ENCODE results near the gene PSME3.

Gene PSME3

DNA sequence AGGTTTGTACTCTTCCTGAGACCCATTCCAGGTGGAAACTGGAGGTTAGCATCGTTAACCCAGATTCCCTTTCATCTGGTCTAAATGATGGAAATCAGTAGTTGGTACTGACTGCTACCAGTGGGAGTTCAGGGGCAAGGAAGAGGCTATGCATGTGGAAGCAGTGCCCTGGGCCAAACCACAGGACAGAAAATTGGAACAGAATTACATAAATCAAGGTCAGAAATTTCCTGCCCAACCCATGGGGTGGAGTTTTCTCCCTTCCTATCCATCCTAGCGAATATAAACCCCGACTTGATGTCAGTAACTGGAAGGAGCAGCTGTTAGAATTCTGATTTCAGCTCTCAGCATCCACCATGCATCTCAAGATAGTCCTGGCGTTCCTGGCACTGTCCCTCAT, 11.1 kb downstream of the PSME3 start, which contains the start of gene AOC2:
Gene AOC2, plus strand, starts transcription at position 310 of the 400 bp plus-strand sequence. Its CDS starts 47 bp downstream, at position 357.
- POLR2A ChIA-PET (ENCODE audit: low non-redundant PET), result no interaction called here
- DNase-seq (ENCODE audit: low spot score), result no peak
- CTCF ChIA-PET, result interaction anchor here (0.6 to 2.1 kb wide), 3 partner anchors 37 to 94 kb away, joined by 3 to 12 read pairs (median 4); no protein-coding TSS in a partner anchor
- TF ChIP-seq, protein P1, sequence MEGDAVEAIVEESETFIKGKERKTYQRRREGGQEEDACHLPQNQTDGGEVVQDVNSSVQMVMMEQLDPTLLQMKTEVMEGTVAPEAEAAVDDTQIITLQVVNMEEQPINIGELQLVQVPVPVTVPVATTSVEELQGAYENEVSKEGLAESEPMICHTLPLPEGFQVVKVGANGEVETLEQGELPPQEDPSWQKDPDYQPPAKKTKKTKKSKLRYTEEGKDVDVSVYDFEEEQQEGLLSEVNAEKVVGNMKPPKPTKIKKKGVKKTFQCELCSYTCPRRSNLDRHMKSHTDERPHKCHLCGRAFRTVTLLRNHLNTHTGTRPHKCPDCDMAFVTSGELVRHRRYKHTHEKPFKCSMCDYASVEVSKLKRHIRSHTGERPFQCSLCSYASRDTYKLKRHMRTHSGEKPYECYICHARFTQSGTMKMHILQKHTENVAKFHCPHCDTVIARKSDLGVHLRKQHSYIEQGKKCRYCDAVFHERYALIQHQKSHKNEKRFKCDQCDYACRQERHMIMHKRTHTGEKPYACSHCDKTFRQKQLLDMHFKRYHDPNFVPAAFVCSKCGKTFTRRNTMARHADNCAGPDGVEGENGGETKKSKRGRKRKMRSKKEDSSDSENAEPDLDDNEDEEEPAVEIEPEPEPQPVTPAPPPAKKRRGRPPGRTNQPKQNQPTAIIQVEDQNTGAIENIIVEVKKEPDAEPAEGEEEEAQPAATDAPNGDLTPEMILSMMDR (conservative IDR thresholded peaks at IDR 0.05; ENCODE audit: low read depth), result no peak
- H3K27ac ChIP-seq, result peak within 1 kb of the TSS; percentile 50; the same call in 1 of the 2 replicates

DNA sequence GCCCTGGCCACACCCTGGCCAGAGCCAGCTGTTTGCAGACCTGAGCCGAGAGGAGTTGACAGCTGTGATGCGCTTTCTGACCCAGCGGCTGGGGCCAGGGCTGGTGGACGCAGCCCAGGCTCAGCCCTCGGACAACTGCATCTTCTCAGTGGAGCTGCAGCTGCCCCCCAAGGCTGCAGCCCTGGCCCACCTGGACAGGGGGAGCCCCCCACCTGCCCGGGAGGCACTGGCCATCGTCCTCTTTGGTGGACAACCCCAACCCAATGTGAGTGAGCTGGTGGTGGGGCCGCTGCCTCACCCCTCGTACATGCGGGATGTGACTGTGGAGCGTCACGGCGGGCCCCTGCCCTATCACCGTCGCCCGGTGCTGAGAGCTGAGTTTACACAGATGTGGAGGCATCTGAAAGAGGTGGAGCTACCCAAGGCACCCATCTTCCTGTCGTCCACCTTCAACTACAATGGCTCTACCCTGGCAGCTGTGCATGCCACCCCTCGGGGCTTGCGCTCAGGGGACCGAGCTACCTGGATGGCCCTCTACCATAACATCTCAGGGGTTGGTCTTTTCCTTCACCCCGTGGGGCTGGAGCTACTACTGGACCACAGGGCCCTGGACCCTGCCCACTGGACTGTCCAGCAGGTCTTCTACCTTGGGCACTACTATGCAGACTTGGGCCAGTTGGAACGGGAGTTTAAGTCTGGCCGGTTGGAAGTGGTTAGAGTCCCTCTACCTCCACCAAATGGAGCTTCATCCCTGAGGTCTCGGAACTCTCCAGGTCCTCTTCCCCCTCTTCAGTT, 11.8 kb downstream of the PSME3 start:
- CTCF ChIA-PET, result interaction anchor here (0.5 kb wide), 1 partner anchor 316 kb away, joined by 4 read pairs; no protein-coding TSS in a partner anchor
- TF ChIP-seq, protein P1 (conservative IDR thresholded peaks at IDR 0.05; ENCODE audit: low read depth), result no peak
- POLR2A ChIA-PET (ENCODE audit: low non-redundant PET), result no interaction called here
- no peak for DNase-seq (ENCODE audit: low spot score)
- H3K27ac ChIP-seq, result peak overlapping the region; percentile 50; the same call in 1 of the 2 replicates

DNA sequence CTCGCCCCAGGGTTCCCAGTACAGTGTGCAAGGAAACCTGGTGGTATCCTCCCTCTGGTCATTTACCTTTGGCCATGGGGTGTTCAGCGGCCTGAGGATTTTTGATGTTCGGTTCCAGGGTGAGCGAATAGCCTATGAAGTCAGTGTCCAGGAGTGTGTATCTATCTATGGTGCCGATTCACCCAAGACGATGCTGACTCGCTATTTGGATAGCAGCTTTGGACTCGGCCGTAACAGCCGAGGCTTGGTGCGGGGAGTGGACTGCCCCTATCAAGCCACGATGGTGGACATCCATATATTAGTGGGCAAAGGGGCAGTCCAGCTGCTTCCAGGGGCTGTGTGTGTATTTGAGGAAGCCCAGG, 12.3 kb downstream of the PSME3 start:
- DNase-seq (ENCODE audit: low spot score), result no peak
- CTCF ChIA-PET, result no interaction called here
- peak overlapping the region; percentile 50; the same call in 1 of the 2 replicates for H3K27ac ChIP-seq
- TF ChIP-seq, protein P1 (conservative IDR thresholded peaks at IDR 0.05; ENCODE audit: low read depth), result no peak
- POLR2A ChIA-PET (ENCODE audit: low non-redundant PET), result no interaction called here

DNA sequence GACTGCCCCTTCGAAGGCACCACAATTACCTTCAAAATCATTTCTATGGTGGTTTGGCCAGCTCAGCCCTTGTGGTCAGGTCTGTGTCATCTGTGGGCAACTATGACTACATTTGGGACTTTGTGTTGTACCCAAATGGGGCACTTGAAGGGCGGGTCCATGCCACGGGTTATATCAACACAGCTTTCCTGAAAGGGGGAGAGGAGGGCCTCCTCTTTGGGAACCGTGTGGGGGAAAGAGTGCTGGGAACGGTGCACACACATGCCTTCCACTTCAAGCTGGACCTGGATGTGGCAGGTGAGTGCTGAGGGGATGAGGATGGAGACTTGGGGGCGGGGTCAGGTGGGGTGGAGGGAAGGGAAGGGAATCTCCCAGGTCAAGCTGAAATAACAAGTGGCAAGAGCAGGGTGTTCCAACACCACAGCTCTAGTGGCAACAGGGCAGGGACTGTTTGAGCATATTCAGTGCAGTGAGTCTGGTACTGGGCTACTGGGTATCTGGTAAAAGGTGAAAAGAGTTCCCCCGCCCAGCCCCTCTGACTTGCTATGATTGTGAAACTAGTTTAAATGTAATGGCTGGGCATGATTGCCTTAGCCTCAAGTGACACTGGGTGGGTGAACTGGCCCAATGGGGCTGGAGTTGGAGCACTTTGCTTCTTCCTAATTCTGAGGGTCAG, 12.9 kb downstream of the PSME3 start:
- CTCF ChIA-PET, result interaction anchor here (0.5 to 0.6 kb wide), 2 partner anchors 147 to 178 kb away, joined by 3 read pairs; no protein-coding TSS in a partner anchor
- TF ChIP-seq, protein P1 (conservative IDR thresholded peaks at IDR 0.05; ENCODE audit: low read depth), result no peak
- peak overlapping the region; percentile 50 for H3K27ac ChIP-seq
- DNase-seq (ENCODE audit: low spot score), result no peak
- POLR2A ChIA-PET (ENCODE audit: low non-redundant PET), result no interaction called here

DNA sequence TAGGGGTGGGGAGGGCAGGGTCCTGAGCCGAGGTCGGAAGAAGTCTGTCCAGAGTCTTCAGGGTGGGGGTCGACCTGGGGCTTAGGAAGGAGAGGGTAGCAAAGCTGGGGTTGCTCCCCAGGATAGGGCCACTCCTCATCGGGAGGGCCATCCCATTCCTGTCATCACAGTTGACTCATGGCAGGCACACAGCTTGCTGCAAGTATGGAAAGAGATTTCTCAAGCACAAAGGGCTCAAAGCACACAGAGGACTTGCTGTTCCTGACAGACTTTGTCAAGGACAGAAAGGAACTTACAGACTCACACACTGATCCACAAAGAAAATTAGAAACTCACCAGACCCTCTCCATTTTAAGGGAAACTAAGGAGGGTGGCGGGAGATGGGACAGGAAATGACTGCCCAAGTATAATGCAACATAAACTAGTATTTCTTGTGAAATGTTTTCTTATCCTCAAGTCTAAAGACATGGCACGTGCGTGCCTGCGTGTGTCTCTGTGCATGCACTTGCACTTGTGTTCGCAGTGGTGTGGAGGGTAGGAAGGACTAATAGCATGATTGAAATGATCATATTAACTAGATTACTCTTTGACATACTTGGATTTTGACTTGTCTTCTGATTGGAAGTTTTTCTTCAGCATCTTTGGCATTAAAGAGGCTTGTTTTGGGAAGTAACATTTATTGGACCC, 13.5 kb downstream of the PSME3 start:
- no peak for DNase-seq (ENCODE audit: low spot score)
- ChIA-PET POLR2A (ENCODE audit: low non-redundant PET) (no interaction called here), CTCF (interaction anchor here (0.5 to 0.6 kb wide), 2 partner anchors 146 to 177 kb away, joined by 3 read pairs; no protein-coding TSS in a partner anchor)
- TF ChIP-seq, protein P1 (conservative IDR thresholded peaks at IDR 0.05; ENCODE audit: low read depth), result no peak
- H3K27ac ChIP-seq, result peak overlapping the region; percentile 50

DNA sequence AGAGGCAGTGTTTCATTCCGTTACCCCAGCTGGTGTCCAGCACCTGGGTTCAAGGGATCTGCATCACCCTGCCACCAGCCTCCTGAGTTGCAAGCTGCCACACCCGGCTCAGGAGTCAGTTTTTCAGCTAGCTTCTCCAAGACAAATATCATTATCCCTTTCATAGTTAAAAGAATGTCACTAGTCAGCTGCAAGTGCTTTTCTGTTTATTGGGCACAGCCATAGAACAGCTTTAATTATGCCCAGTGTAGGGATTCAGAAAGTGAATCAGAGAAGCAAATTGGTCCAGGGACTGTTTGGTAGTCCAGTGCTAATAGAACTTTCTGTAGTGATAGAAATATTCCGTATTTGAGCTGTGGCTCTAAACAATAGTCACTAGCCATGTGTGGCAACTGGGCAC, 14.9 kb downstream of the PSME3 start:
- CTCF ChIA-PET, result no interaction called here
- H3K27ac ChIP-seq, result no peak overlapping the region
- no peak for DNase-seq (ENCODE audit: low spot score)
- POLR2A ChIA-PET (ENCODE audit: low non-redundant PET), result interaction anchor here (0.6 kb wide), 2 partner anchors 112 to 1498 kb away, joined by 3 to 8 read pairs; no protein-coding TSS in a partner anchor
- TF ChIP-seq, protein P1 (conservative IDR thresholded peaks at IDR 0.05; ENCODE audit: low read depth), result no peak
